H1 (cell line): ENCODE results near the gene TMEM238. TPM values are rescaled to one million over a fixed set of nuclear protein-coding genes. Genes with fewer than 3 reads are reported as not detected.
A peak's percentile ranks its signal among the peaks of the same experiment; 100 is the strongest.

ENCODE experiments used
- BCL11A ChIP-seq, 2 experiments: IDR thresholded peaks; one replicate each; pipeline ENCODE4 v1.6.1; 2011; ENCODE audit warnings: low read depth in 2 of 2, low read length in 2 of 2, mild to moderate bottlenecking in 2 of 2
- CTBP2 ChIP-seq: IDR thresholded peaks from 2 replicates; pipeline ENCODE4 v1.7.0; 2011; ENCODE audit warnings: borderline replicate concordance, mild to moderate bottlenecking, moderate library complexity, mixed read lengths, low read length; ENCODE audit not compliant: insufficient read depth, insufficient read length
- GTF2F1 ChIP-seq: IDR thresholded peaks from 2 replicates; pipeline ENCODE4 v1.6.1; 2012; ENCODE audit warnings: low read depth, low read length, improper control_type of control experiment, borderline replicate concordance
- HDAC2 ChIP-seq, 2 experiments: fragments of 300-600 bp in 1 of 2; sonication (generic) in 1 of 2; IDR thresholded peaks; 2 replicates each; pipeline ENCODE4 v1.6.1; 2011 to 2012; ENCODE audit warnings: low read depth in 2 of 2, low read length in 2 of 2, mild to moderate bottlenecking in 2 of 2, moderate library complexity in 2 of 2, borderline replicate concordance in 1 of 2, inconsistent platforms in 1 of 2
- JUN ChIP-seq: IDR thresholded peaks from 2 replicates; pipeline ENCODE4 v1.6.1; 2011; ENCODE audit warnings: low read depth, mild to moderate bottlenecking, improper control_type of control experiment, low read length
- JUND ChIP-seq: IDR thresholded peaks from 2 replicates; pipeline ENCODE4 v1.6.1; 2011; ENCODE audit warnings: mild to moderate bottlenecking, improper control_type of control experiment, low read length
- KDM5A ChIP-seq: fragments of 200-600 bp; IDR thresholded peaks from 2 replicates; pipeline ENCODE4 v1.7.1; 2012; ENCODE audit warnings: mild to moderate bottlenecking, low read length, inconsistent platforms, mixed read lengths
- NANOG ChIP-seq: IDR thresholded peaks from 2 replicates; pipeline ENCODE4 v1.6.1; 2011; ENCODE audit warnings: low read length, low read depth, mild to moderate bottlenecking, inconsistent platforms; ENCODE audit not compliant: insufficient read depth, poor library complexity, severe bottlenecking
- POLR2AphosphoS5 ChIP-seq: IDR thresholded peaks from 2 replicates; pipeline ENCODE4 v1.6.1; 2011; ENCODE audit warnings: low read depth, low read length
- RAD21 ChIP-seq, 2 experiments: IDR thresholded peaks in 1 of 2; conservative IDR thresholded peaks in 1 of 2; 2 replicates each; pipeline ENCODE4 v1.6.1; 2011; ENCODE audit warnings: low read depth in 2 of 2, low read length in 2 of 2, improper control_type of control experiment in 1 of 2, inconsistent platforms in 1 of 2, mild to moderate bottlenecking in 1 of 2, moderate library complexity in 1 of 2
- RBBP5 ChIP-seq: IDR thresholded peaks from 2 replicates; pipeline ENCODE4 v1.7.1; 2012; ENCODE audit warnings: low read depth, mild to moderate bottlenecking, inconsistent platforms, low read length, moderate library complexity, borderline replicate concordance
- RFX5 ChIP-seq: IDR thresholded peaks from 2 replicates; pipeline ENCODE4 v1.6.1; 2011; ENCODE audit warnings: low read depth, low read length, improper control_type of control experiment, borderline replicate concordance
- RNF2 ChIP-seq: fragments of 200-900, 300-1000 bp; sonication (generic); IDR thresholded peaks from 2 replicates; pipeline ENCODE4 v1.7.1; 2016; ENCODE audit warnings: borderline replicate concordance, low read depth, mild to moderate bottlenecking, antibody characterized with exemption, low read length; ENCODE audit not compliant: poor library complexity, severe bottlenecking; ENCODE audit errors: missing control alignments
- SP2 ChIP-seq: IDR thresholded peaks from 2 replicates; pipeline ENCODE4 v1.6.1; 2012; ENCODE audit warnings: mild to moderate bottlenecking, low read length, inconsistent platforms
- TBP ChIP-seq: IDR thresholded peaks from 2 replicates; pipeline ENCODE4 v1.6.1; 2011; ENCODE audit warnings: low read depth, low read length, improper control_type of control experiment
- TCF12 ChIP-seq: IDR thresholded peaks from 2 replicates; pipeline ENCODE4 v1.6.1; 2011; ENCODE audit warnings: low read depth, mild to moderate bottlenecking, low read length
- polyA plus RNA-seq, 7 experiments: library from polyadenylated mRNA; depleted of rRNA in 3 of 7; stranded (reverse) in 5 of 7; unstranded in 2 of 7; fragments of >200 nt in 5 of 7; fragments of 200-250 nt in 2 of 7; gene quantifications; 1 replicate in 5 of 7; 2 replicates in 1 of 7; 4 replicates in 1 of 7; pipeline versions ENCODE4 v1.2.1 to v1.2.3, GENCODE V29; 2011 to 2013; ENCODE audit warnings: missing spikeins in 2 of 7, mixed read lengths in 2 of 7
- total RNA-seq: library from RNA; stranded (reverse); fragmentation: NEBNext Ultra II Directional; extraction: Animal tissue kit (Norgen Biotek cat#: 25700); gene quantifications from 2 replicates; pipeline ENCODE4 v1.2.1, GENCODE V29; 2021
- TF ChIP-seq, protein P1 (sequence below): IDR thresholded peaks from 2 replicates; pipeline ENCODE4 v1.6.1; 2012; ENCODE audit warnings: low read length, inconsistent platforms

TMEM238 gene
- total and polyA plus RNA-seq, 2 of the 8 experiments (the other 6 are each of a cell fraction or from before 2014, with no cell fraction given): 0.53 to 3.8 TPM

DNA sequence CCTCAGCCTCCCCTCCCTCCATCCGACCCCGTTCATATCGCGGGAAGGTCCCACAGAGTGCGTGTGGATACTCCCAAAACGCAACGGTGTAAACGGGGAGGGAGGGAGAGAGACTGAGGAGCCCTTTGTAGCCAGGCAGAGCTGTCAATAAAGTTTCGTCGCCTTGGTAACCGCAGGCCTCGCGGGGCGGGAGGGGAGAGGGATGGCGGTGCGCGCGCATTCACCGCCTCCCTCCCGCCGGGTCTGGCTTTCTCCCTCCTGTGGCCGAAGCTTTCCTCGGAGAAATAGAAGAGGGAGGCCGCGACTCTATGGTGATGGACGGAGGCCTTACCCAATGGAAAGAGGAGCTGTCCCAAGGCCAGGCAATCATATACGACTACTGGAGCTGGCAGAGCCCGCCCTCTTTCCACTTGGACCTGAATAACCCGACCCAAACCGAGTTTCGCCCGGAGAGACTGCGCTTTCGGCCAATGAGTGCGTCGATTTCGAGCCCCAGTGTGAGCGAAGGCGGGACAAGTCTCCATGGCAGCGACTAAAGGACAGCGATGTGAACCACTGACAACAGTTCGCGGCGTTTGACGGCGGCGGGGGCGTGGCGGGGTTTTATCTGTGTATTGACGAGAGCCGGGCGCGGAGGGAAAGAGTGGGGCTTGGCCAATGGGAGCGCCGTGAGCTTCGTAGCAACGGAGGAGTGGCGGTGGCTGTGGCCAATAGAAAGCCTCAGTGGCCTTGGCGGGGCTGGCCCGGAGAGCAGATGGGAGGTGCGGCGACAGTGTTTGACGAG lies 44.8 kb downstream of the TMEM238 start, which contains the start of gene KMT5C (continued):
- no peak for TF ChIP-seq BCL11A (IDR thresholded peaks at IDR 0.05; ENCODE audit: low read depth in 2 of 2, low read length in 2 of 2)
- peak; percentile 73 for TF ChIP-seq TBP
- no peak; a peak in 1 of 4 replicates for TF ChIP-seq RAD21 (IDR thresholded peaks at IDR 0.05 in 1 of 2, conservative IDR thresholded peaks at IDR 0.05 in 1 of 2; ENCODE audit: low read depth in 2 of 2, low read length in 2 of 2)
- TF ChIP-seq GTF2F1: no peak
- TF ChIP-seq, protein P1, sequence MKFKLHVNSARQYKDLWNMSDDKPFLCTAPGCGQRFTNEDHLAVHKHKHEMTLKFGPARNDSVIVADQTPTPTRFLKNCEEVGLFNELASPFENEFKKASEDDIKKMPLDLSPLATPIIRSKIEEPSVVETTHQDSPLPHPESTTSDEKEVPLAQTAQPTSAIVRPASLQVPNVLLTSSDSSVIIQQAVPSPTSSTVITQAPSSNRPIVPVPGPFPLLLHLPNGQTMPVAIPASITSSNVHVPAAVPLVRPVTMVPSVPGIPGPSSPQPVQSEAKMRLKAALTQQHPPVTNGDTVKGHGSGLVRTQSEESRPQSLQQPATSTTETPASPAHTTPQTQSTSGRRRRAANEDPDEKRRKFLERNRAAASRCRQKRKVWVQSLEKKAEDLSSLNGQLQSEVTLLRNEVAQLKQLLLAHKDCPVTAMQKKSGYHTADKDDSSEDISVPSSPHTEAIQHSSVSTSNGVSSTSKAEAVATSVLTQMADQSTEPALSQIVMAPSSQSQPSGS: no peak; the same call in 1 of the 2 replicates
- no peak for TF ChIP-seq HDAC2 (IDR thresholded peaks at IDR 0.05; ENCODE audit: borderline replicate concordance in 1 of 2, low read depth in 2 of 2, low read length in 2 of 2)
- no peak for TF ChIP-seq RBBP5
- no peak for TF ChIP-seq KDM5A
- TF ChIP-seq CTBP2: no peak
- TF ChIP-seq NANOG: peak; percentile 11
- no peak for TF ChIP-seq JUN
- TF ChIP-seq POLR2AphosphoS5: peak; percentile 80; the same call in 1 of the 2 replicates
- no peak for TF ChIP-seq TCF12
- peak; percentile 25; the same call in 1 of the 2 replicates for TF ChIP-seq RFX5
- TF ChIP-seq RNF2: no peak
- TF ChIP-seq JUND: no peak
- TF ChIP-seq SP2: peak; percentile 94
- TF ChIP-seq, all 59 proteins: peak for 15
